ENCODE results near the gene MAVS.
"Not testable (repeated sequence)": the region's sequence is repeated elsewhere in the genome, so short reads cannot be mapped to it uniquely, and the experiment has no call there.

The MAVS gene

DNA sequence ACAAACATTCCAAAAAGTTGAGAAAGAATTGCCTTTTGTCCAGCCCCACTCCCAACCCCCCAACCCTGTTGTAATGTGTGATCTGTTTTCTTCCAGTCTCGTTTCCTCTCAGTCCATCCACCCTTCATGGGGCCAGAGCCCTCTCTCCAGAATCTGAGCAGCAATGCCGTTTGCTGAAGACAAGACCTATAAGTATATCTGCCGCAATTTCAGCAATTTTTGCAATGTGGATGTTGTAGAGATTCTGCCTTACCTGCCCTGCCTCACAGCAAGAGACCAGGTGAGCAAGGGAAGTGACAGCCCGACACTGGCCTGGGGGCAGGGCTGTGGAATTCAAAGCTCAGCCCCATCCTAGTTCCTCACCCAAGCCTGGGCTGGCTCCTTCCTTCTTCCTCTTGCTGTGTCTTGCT, 7.8 kb downstream of the MAVS start:
- DNase-seq (ENCODE audit: low spot score), result no peak

DNA sequence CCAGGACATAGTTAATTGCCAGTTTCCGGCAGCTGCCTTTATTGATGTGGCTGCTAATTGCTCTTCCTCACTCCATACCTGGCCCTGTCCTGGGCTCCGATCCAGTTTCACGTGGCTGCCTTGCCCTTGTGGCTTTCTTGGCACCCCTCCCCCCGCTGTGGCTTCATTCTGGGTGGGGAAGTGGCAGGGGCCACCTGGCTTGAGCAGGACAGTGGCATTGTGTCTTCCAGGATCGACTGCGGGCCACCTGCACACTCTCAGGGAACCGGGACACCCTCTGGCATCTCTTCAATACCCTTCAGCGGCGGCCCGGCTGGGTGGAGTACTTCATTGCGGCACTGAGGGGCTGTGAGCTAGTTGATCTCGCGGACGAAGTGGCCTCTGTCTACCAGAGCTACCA, 10.8 kb downstream of the MAVS start:
- DNase-seq (ENCODE audit: low spot score), result no peak

DNA sequence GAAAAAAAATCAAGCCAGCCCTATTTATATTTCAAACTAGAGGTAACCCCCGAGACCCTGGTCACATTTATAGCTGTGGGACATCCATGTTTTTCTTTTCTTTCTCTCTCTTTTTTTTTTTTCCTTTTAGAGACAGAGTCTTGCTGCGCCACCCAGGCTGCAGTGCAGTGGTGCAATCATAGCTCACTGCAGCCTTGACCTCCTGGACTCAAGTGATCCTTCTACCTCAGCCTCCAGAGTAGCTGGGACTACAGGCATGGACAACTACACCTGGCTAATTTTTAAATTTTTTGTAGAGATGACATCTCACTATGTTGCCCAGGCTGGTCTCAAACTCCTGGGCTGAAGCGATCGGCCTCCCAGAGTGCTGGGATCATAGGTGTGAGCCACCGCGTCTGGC, 12.1 kb downstream of the MAVS start:
- no peak for DNase-seq (ENCODE audit: low spot score)

DNA sequence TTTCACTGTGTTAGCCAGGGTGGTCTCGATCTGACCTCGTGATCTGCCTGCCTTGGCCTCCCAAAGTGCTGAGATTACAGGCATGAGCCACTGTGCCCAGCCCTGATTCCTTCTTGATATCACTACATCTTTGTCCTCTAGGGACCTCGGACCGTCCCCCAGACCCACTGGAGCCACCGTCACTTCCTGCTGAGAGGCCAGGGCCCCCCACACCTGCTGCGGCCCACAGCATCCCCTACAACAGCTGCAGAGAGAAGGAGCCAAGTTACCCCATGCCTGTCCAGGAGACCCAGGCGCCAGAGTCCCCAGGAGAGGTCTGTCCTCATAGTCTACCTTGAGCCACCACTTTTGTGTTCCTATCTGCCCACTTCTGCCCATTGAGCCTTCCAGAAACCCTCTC, 14.6 kb downstream of the MAVS start:
- DNase-seq (ENCODE audit: low spot score), result no peak

DNA sequence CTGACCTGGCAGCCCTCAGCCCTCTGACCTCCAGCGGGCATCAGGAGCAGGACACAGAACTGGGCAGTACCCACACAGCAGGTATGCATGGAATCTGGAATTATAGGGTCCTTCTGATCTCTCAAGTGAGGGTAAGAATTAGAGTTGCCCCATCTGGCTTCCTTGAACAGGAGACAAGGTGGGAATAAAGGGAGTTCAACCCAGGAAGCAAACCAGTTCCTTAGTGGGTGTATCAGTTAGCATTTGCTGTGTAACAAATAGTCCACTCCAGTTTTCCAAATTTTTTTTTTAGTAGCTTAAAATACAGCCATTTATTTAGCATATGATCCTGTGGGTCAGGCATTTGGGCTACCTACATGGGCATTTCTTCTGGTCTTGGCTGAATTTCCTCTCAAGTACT, 15.7 kb downstream of the MAVS start:
- DNase-seq (ENCODE audit: low spot score), result no peak

DNA sequence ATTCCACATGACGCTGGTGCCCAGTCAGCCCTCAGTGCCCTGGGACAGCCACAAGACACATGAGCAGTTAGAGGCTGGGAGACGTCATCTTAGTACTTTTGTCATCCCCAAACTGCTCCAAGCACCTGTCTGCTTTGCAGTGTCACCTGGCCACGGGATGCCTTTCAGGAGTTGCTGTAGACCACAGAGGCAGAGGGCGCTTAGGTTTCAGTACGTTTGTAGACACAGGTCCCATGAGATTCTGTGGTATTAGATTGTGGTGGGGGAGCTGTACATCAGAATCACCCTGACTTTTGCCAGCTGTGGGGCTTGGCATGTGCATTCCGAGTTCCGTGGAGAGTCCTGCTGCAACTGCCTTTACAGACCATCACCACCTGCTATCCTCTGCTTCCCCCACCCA, 16.7 kb downstream of the MAVS start:
- no peak for DNase-seq (ENCODE audit: low spot score)

DNA sequence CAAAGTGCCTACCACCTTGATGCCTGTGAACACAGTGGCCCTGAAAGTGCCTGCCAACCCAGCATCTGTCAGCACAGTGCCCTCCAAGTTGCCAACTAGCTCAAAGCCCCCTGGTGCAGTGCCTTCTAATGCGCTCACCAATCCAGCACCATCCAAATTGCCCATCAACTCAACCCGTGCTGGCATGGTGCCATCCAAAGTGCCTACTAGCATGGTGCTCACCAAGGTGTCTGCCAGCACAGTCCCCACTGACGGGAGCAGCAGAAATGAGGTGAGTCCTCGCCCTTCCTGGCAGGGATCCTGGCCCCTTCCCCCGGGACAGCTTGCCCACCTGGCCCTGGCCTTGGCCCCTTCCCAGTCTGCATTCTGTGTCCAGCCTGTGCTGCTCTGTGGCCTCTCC, 17.9 kb downstream of the MAVS start:
- DNase-seq (ENCODE audit: low spot score), result no peak

DNA sequence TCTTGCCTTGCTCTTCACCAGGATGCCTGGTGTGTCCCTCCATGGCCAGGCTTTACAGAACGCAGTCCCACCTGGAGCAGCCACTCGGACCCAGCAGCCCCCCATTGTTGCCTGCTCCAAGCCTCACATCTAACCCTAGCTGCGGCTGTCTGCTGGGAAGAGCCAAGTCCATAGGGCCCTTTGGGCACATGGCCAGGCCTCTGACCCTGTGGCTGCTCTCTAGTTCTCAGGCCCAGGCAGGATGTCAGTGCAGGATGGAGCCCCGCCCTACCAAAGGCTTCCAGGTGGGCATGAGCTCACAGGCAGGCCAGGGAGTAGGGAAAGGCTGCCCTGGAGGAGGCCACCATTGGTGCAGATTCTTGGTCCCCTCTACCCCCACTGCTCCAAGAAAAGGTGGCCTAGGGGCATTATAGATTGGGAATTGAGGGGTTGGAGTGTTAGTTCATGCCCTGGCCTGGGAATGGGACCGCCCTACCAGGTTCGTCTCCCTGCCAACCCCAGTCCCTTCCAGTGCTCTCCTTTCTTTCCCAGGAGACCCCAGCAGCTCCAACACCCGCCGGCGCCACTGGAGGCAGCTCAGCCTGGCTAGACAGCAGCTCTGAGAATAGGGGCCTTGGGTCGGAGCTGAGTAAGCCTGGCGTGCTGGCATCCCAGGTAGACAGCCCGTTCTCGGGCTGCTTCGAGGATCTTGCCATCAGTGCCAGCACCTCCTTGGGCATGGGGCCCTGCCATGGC, 18.7 kb downstream of the MAVS start:
- no peak for DNase-seq (ENCODE audit: low spot score)

DNA sequence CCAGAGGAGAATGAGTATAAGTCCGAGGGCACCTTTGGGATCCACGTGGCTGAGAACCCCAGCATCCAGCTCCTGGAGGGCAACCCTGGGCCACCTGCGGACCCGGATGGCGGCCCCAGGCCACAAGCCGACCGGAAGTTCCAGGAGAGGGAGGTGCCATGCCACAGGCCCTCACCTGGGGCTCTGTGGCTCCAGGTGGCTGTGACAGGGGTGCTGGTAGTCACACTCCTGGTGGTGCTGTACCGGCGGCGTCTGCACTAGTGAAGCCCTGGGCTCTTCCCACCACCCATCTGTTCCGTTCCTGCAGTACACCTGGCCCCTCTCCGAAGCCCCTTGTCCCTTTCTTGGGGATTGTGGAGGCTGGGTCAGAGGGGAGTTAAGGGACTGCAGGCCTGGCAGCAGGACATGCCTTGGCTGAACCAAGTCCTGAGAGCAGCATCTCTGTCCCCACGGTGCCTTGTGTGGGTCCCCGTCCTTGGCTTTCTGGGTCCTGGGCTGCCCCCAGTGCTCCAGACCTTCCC, 19.3 kb downstream of the MAVS start:
- DNase-seq (ENCODE audit: low spot score), result no peak

DNA sequence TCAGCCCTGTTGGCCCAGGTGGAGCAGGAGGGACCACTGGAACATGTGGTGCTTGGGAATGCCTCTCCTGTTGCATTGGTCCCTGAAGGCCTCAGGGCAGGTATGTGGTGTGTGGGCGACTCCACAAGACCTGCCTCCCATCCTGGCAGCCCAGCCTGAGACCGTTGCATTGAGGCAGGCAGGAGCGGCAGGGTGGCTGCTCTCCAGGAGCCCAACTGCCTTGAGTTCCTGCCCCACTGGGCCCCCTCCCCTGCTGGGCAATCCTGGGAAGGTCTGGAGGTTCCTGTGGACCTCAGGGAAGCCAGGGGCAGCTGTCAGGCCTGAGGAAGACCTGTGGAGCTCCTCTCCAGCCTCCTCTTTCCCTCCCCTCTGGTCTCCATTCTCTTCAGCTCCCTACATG, 19.8 kb downstream of the MAVS start:
- DNase-seq (ENCODE audit: low spot score), result no peak

DNA sequence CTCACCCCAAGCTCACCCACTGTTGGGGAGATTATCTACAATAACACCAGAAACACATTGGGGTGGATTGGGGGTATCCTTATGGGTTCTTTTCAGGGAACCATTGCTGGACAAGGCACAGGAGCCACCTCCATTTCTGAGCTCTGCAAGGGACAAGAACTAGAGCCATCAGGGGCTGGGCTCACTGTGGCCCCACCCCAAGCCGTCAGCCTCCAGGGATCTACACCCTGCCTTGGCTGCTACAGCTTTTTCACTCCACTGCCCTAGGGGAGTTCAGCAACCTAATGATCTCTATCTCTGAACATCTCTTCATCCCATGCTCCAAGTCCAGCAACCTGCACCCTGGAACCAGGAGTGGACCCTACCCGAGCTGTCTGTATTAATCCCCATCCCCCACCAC, 21.2 kb downstream of the MAVS start:
- no peak for DNase-seq (ENCODE audit: low spot score)

DNA sequence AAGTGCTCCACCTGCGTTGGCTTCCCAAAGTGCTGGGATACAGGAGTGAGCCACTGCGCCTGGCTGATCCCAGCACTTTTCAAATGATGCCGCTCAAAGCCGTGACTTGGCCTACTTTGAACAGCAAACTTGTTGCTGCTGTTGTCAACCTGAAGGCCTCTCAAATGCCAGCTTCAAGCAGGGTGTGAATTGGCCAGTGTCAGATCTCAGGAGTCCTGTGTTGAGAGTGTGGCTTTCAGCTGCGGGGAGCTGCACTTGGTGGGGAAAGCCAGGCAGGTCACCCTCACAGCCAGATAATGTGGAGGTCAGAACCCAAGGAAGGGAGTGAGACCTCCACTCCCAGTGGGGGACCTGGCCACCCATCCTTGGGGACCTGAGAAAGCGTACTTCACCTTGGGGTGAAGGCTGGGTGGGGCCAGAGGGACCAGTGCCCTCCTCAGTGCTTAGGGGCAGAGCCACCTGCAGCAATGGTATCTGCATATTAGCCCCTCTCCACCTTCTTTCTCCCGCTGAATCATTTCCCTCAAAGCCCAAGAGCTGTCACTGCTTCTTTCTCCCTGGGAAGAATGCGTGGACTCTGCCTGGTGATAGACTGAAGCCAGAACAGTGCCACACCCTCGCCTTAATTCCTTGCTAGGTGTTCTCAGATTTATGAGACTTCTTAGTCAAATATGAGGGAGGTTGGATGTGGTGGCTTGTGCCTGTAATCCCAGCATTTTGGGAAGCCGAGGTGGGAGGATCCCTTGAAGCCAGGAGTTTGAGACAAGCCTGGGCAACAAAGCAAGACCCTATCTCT, 23.4 kb downstream of the MAVS start:
- DNase-seq (ENCODE audit: low spot score), result no peak

DNA sequence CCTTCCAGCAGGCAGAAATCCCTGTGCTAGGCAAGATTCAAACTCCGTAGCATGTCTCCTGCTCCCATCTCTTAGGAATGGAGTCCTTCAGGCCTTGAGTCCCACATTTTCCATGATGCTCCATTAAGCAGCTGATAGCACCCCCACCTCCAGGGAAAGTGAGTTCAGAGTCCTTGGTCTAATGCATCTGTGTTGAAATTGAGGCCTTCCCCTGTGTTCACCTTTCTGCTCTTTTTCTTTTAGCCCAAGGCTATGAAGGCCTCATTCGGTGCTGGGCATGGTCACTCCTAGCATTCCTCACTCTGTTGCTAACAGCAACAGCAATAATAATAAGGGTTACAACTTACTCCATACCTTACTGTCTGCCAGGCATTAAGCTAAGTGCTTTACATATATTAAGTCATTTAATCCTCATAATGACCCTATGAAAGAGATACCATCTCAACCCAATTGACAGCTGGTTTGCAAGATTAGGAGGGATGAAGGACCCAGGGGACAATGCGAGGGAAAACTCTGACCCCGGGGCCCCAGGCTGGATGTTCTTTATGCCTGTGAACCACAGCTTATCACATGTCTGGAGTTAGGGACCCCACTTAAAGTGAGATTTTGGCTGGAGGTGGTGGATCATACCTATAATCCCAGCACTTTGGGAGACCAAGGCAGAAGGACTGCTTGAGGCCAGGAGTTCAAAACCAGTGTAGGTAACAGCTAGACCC, 25.1 kb downstream of the MAVS start:
- DNase-seq (ENCODE audit: low spot score), result no peak

DNA sequence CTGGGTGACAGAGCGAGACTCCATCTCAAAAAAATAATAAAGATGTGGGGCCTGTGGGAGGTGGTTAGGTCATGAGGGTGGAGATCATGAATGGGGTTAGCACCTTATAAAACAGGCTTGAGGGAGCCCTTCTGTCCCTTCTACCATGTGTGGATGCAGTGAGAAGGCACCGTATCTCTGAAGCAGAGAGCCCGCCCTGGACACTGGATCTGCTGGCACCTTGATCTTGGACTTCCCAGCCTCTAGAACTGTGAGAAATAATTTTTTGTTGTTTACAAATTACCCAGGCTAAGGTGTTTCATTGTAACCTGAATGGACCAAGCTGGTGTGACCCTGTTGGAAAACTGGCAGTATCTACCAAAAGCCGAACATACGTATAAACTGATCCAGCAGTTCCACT, 26.9 kb downstream of the MAVS start:
- DNase-seq (ENCODE audit: low spot score), result no peak

DNA sequence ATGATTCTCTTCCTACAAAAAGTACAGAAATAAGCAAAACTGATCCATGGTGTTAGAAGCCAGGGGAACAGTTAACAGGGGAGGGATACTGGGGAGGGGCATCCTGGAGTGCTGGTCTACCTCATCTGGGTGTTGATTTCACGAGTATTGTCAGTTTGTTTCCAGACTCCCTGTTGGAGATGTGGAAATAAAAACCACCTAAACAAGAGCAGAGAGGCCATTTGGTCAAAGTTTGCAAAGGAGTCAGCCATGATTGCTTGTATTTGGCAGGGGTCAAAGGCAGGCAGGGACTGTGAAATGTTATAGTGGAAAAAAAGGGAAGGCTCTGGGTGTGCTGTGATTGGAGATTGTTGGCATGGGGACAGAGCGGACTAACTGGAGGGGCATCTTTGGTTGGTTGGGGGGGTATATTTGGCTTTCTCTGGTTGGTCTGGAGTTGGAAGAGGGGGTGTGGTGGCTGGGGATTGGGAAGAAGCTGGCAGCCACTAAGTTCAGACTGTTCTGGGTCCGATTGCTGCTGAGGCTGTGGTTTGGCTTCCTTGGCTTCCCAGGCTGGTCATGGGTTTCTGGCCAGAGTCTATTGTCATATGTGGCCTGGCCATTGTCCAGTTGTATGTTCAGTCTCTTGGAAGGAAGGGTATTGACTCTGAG, 27.7 kb downstream of the MAVS start:
- DNase-seq (ENCODE audit: low spot score), result no peak

DNA sequence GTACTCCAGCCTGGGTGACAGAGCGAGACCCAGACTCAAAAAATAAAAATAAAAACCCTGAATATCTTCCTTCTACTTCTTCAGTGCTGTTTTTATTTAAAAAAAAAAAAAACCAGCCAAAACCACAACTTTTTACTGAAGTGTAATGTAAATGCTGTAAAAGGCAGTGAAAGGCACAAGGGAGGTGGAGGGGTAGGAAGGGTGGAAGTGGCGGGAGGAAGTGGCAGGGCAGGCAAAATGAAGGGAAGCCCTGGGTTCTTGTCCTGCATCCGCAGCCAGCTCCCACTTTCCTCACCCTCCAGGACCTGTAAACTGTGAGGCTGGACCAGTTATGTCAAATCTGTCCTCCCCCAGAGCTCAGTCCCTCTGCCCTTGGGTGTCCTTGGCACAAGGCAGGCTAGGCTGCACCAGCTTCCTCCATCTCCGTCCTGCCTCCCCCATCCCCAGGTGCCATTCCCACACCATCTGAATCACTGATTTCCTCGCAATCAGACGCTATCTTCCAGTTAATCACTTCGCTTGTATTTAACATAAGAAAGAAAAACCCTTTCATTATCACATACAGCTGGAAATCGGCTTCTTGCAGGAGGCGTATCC, 28.8 kb downstream of the MAVS start:
- no peak for DNase-seq (ENCODE audit: low spot score)

DNA sequence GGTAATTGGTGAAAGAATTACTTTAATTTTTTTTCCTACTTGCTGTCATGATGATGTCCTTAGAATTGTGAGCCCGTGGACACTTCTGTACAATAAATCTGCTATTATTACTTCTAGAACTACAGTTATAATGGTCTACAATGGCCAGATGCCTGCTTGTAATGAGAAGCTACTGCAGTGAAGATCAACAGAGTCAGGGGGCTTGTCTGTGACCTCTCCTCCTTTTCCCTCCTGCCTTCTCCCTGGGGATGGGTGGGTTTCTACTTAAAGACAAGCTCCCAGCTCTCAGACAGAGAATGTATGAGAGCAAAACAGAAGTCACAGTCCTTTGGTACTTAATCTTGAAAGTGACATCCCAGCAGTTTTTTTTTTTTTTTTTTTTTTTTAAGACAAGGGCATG, 29.4 kb downstream of the MAVS start:
- DNase-seq (ENCODE audit: low spot score), result no peak

DNA sequence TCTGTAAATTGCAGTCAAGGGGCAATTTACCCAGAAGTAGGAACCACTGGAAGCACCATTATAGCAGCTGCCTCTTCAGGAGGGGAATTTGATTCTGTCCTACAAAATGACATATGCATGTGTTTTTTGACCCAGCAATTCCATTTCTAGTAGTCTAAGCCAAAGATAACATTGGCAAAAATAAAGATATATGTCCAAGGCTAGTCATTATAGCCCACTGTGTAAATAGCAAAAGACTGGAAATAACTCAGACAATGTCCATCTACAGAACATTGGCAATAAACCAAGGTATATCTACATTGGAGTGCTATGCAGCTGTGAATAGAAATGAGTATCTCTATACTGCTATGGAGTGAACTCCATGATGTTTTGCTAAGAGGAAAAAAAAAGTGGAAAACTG, 30.0 kb downstream of the MAVS start:
- no peak for DNase-seq (ENCODE audit: low spot score)

DNA sequence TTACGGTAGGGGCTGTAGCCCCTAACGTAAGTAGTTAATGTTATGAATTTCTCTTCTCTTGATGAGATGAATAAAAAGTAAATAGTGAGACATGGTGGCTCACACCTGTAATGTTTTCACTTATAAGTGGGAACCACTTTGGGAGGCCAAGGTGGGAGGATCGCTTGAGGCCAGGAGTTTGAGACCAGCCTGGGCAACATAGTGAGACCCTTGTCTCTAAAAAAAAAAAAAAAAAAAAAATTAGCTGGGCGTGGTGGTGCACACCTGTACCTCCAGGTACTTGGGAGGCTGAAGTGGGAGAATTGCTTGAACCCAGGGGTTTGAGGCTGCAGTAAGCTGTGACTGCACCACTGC, 32.3 kb downstream of the MAVS start:
- DNase-seq (ENCODE audit: low spot score), result not testable (repeated sequence)

DNA sequence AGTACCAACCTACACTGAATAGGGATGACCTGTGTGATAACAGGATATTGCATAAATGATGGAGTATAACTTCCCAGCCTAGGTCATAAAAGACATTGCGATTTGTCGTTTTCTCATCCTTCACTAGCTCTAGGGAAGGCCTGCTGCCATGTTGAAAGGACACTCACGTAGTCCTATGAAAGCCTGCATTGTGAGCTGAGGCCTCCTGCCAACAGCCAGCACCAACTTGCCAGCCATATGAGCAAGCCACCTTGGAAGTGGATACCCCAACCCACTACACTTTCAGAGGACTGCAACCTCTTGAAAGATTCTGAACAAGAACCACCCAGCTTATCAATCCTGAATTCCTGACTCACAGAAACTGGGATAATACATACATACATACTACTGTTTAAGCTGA, 39.1 kb downstream of the MAVS start:
- no peak for DNase-seq (ENCODE audit: low spot score)

DNA sequence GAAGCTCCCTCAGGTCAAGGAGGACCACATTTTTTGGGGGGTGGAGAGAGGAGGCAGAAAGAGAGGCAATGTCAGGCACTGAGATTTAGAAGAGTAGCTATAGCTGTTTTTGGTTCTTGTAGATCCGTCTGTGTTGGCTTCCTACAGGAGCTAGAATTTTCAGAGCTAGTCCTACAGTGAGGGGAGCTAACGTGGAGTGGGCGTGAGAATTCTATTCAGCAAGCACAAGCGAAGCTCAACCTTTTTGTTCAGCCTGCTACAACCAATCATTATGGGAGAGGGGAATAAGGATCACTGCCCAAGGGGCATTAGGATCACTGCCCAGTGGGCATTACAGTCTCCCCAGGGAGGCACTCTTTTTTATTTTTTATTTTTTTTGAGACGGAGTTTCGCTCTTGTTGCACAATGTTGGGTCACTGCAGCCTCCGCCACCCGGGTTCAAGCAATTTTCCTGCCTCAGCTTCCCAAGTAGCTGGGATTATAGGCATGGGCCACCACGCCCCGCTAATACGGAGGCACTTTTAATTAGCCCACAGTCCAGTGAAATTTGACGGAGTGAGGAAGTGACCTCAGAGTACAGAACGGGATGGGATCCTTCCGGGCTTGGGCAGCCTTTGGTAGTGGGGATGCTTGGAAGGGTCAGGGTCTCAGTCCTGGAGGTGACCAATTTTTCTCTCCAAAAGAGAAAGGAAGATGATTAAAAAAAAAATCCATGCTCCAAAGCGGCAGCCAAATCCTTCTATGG, 41.4 kb downstream of the MAVS start:
- DNase-seq (ENCODE audit: low spot score), result peak; percentile 36
